ENCODE results near the gene OR4Q3. TPM values are rescaled to one million over a fixed set of nuclear protein-coding genes. Genes with fewer than 3 reads are reported as not detected.
"Not testable (repeated sequence)": the region's sequence is repeated elsewhere in the genome, so short reads cannot be mapped to it uniquely, and the experiment has no call there.

Gene OR4Q3
- not detected for total RNA-seq

DNA sequence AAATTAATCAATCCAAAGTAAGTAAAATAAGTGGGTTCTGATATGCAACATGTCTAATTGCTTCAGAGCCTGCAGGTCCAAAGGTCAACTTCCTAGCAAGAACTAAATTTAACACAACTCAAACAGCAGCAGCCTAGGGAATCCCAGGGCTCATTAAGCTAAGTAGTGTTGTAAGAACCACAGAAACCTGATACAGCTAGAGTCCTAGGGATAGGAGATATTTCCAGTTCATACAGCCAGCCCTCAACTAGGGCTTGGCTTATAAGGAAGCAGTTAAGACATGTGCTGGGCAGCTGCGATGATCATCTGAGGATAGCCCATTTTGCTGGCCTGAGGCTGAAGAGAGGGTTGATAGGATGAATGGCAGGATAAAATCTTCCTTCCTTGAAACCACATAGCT, at the start of gene OR4Q3:
TSS of gene OR4Q3 (plus strand) at position 316 of the 400 bp plus-strand sequence.
- H3K27me3 ChIP-seq (ENCODE audit: control insufficient read depth in 3 of 3, insufficient read depth in 3 of 3, low read length in 3 of 3) = no peaks in the 10 kb centered on the region
- peaks cover 0 to 7% (median 0%) of the 10 kb centered on the region in 3 donors for H3K9me3 ChIP-seq (ENCODE audit: control insufficient read depth in 3 of 3, low read length in 3 of 3)
- no peaks in the 10 kb centered on the region for H3K4me1 ChIP-seq (ENCODE audit: control insufficient read depth in 3 of 3, insufficient read depth in 3 of 3, low read length in 3 of 3)
- no peak within 1 kb of the TSS for H3K4me3 ChIP-seq (ENCODE audit: low read length in 3 of 3)
- H3K27ac ChIP-seq (ENCODE audit: low read depth, low read length) = no peak within 1 kb of the TSS
- H3K36me3 ChIP-seq (ENCODE audit: control insufficient read depth in 3 of 3, insufficient read depth in 3 of 3, low read length in 3 of 3) = no peaks in the 10 kb centered on the region
- H3K9ac ChIP-seq (ENCODE audit: low read depth in 1 of 3, low read length in 3 of 3) = no peak within 1 kb of the TSS

GRCh38 chr14:19729359-19729758, 14.0 kb upstream of the OR4Q3 start:
- Histone ChIP-seq H3K9ac (ENCODE audit: low read depth in 1 of 3, low read length in 3 of 3) (no peak overlapping the region), H3K4me3 (ENCODE audit: low read length in 3 of 3) (no peak overlapping the region), H3K27me3 (ENCODE audit: control insufficient read depth in 3 of 3, insufficient read depth in 3 of 3, low read length in 3 of 3) (no peaks in the 10 kb centered on the region), H3K9me3 (ENCODE audit: control insufficient read depth in 3 of 3, low read length in 3 of 3) (peaks cover 0 to 17% (median 7%) of the 10 kb centered on the region in 3 donors), H3K4me1 (ENCODE audit: control insufficient read depth in 3 of 3, insufficient read depth in 3 of 3, low read length in 3 of 3) (no peaks in the 10 kb centered on the region), H3K27ac (ENCODE audit: low read depth, low read length) (no peak overlapping the region), H3K36me3 (ENCODE audit: control insufficient read depth in 3 of 3, insufficient read depth in 3 of 3, low read length in 3 of 3) (no peaks in the 10 kb centered on the region)

DNA sequence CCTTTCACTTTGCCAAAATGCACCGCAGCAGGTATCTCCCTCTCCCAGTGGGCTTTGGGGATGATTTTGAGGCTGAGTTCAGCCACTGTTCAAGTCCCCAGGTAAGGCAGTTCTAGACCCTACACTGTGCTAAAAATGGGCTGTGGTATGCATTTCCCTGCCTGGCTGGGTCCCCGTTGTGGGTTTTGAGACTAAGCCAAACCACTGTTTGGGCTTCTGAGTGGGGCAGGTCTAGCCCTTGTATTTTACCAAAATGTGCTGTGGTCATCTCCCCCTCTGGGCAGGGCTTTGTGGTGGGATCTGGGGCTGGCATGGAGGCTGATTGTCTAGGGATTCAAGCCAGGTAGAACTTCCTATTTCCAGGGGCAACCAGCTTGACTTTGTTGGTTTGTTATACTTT, 13.6 kb upstream of the OR4Q3 start:
- H3K9ac ChIP-seq (ENCODE audit: low read depth in 1 of 3, low read length in 3 of 3) = no peak overlapping the region

DNA sequence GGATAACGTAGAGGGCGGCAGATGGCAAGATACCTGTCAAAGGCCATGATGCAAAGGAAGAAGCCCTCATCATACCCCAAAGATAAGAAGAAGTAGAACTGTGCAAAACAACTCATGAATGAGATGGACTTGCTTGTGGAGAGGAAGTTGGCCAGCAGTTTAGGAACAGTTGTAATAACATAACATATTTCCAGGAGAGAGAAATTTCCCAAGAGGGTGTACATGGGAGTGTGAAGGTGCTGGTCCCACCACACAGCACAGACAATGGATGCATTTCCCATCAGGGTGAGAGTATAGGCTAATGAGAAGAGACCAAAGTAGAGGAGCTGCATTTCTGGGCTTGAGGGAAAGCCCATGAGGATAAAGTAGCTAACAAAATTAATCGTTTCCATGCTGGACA, 9.5 kb upstream of the OR4Q3 start:
- not testable (repeated sequence) for H3K4me3 ChIP-seq (ENCODE audit: low read length in 3 of 3); H3K4me1 ChIP-seq (ENCODE audit: control insufficient read depth in 3 of 3, insufficient read depth in 3 of 3, low read length in 3 of 3); H3K9ac ChIP-seq (ENCODE audit: low read depth in 1 of 3, low read length in 3 of 3); H3K36me3 ChIP-seq (ENCODE audit: control insufficient read depth in 3 of 3, insufficient read depth in 3 of 3, low read length in 3 of 3); H3K27me3 ChIP-seq (ENCODE audit: control insufficient read depth in 3 of 3, insufficient read depth in 3 of 3, low read length in 3 of 3); H3K27ac ChIP-seq (ENCODE audit: low read depth, low read length)
- peaks cover 0 to 15% (median 7%) of the 10 kb centered on the region in 3 donors for H3K9me3 ChIP-seq (ENCODE audit: control insufficient read depth in 3 of 3, low read length in 3 of 3)

More for the DNA sequence above, 13.6 kb upstream of the OR4Q3 start:
- Histone ChIP-seq H3K4me1 (ENCODE audit: control insufficient read depth in 3 of 3, insufficient read depth in 3 of 3, low read length in 3 of 3) (no peaks in the 10 kb centered on the region), H3K4me3 (ENCODE audit: low read length in 3 of 3) (no peak overlapping the region), H3K27ac (ENCODE audit: low read depth, low read length) (no peak overlapping the region), H3K27me3 (ENCODE audit: control insufficient read depth in 3 of 3, insufficient read depth in 3 of 3, low read length in 3 of 3) (no peaks in the 10 kb centered on the region), H3K36me3 (ENCODE audit: control insufficient read depth in 3 of 3, insufficient read depth in 3 of 3, low read length in 3 of 3) (no peaks in the 10 kb centered on the region), H3K9me3 (ENCODE audit: control insufficient read depth in 3 of 3, low read length in 3 of 3) (peaks cover 0 to 17% (median 7%) of the 10 kb centered on the region in 3 donors)

GRCh38 chr14:19752316-19752715, 8.9 kb downstream of the OR4Q3 start:
- not testable (repeated sequence) for H3K4me1 ChIP-seq (ENCODE audit: control insufficient read depth in 3 of 3, insufficient read depth in 3 of 3, low read length in 3 of 3); H3K27me3 ChIP-seq (ENCODE audit: control insufficient read depth in 3 of 3, insufficient read depth in 3 of 3, low read length in 3 of 3); H3K36me3 ChIP-seq (ENCODE audit: control insufficient read depth in 3 of 3, insufficient read depth in 3 of 3, low read length in 3 of 3); H3K9ac ChIP-seq (ENCODE audit: low read depth in 1 of 3, low read length in 3 of 3); H3K9me3 ChIP-seq (ENCODE audit: control insufficient read depth in 3 of 3, low read length in 3 of 3); H3K27ac ChIP-seq (ENCODE audit: low read depth, low read length); H3K4me3 ChIP-seq (ENCODE audit: low read length in 3 of 3)

- no peaks in the 10 kb centered on the region for H3K4me1 ChIP-seq (ENCODE audit: control insufficient read depth in 3 of 3, insufficient read depth in 3 of 3, low read length in 3 of 3)
- no peak overlapping the region for H3K4me3 ChIP-seq (ENCODE audit: low read length in 3 of 3)
- H3K27me3 ChIP-seq (ENCODE audit: control insufficient read depth in 3 of 3, insufficient read depth in 3 of 3, low read length in 3 of 3) = no peaks in the 10 kb centered on the region
- no peak overlapping the region for H3K27ac ChIP-seq (ENCODE audit: low read depth, low read length)
- peaks cover 0 to 2% (median 0%) of the 10 kb centered on the region in 3 donors for H3K9me3 ChIP-seq (ENCODE audit: control insufficient read depth in 3 of 3, low read length in 3 of 3)
- no peaks in the 10 kb centered on the region for H3K36me3 ChIP-seq (ENCODE audit: control insufficient read depth in 3 of 3, insufficient read depth in 3 of 3, low read length in 3 of 3)
- no peak overlapping the region for H3K9ac ChIP-seq (ENCODE audit: low read depth in 1 of 3, low read length in 3 of 3)
Measured at GRCh38 chr14:19754172-19754571, 10.8 kb downstream of the OR4Q3 start.

GRCh38 chr14:19771491-19771890, 28.1 kb downstream of the OR4Q3 start:
- not testable (repeated sequence) for H3K4me1 ChIP-seq (ENCODE audit: control insufficient read depth in 3 of 3, insufficient read depth in 3 of 3, low read length in 3 of 3); H3K27me3 ChIP-seq (ENCODE audit: control insufficient read depth in 3 of 3, insufficient read depth in 3 of 3, low read length in 3 of 3); H3K27ac ChIP-seq (ENCODE audit: low read depth, low read length); H3K9me3 ChIP-seq (ENCODE audit: control insufficient read depth in 3 of 3, low read length in 3 of 3); H3K9ac ChIP-seq (ENCODE audit: low read depth in 1 of 3, low read length in 3 of 3); H3K36me3 ChIP-seq (ENCODE audit: control insufficient read depth in 3 of 3, insufficient read depth in 3 of 3, low read length in 3 of 3); H3K4me3 ChIP-seq (ENCODE audit: low read length in 3 of 3)

- no peak overlapping the region for H3K27ac ChIP-seq (ENCODE audit: low read depth, low read length)
- H3K4me1 ChIP-seq (ENCODE audit: control insufficient read depth in 3 of 3, insufficient read depth in 3 of 3, low read length in 3 of 3) = no peaks in the 10 kb centered on the region
- no peak overlapping the region for H3K4me3 ChIP-seq (ENCODE audit: low read length in 3 of 3)
- H3K36me3 ChIP-seq (ENCODE audit: control insufficient read depth in 3 of 3, insufficient read depth in 3 of 3, low read length in 3 of 3) = no peaks in the 10 kb centered on the region
- peaks cover 0 to 4% (median 3%) of the 10 kb centered on the region in 3 donors for H3K9me3 ChIP-seq (ENCODE audit: control insufficient read depth in 3 of 3, low read length in 3 of 3)
- H3K9ac ChIP-seq (ENCODE audit: low read depth in 1 of 3, low read length in 3 of 3) = no peak overlapping the region
- H3K27me3 ChIP-seq (ENCODE audit: control insufficient read depth in 3 of 3, insufficient read depth in 3 of 3, low read length in 3 of 3) = no peaks in the 10 kb centered on the region
Measured at GRCh38 chr14:19771895-19772430, 28.6 kb downstream of the OR4Q3 start.

DNA sequence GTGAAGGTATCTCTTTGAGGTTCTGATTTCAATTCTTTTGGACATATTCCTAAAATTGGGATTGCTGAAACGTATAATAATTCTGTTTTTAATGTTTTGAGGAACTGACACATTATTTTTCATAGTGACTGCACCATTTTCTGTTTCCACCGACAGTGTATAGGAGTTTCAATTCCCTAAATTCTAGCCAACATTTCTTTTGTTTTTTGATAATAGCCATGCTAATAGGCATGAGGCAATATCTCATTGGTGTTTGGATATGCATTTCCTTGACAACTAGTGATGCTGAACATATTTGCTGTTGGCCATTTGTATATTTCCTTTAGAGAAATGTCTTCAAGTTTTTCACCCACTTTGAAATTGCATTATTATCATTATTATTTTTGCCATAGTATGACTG, 29.1 kb downstream of the OR4Q3 start:
- not testable (repeated sequence) for H3K4me3 ChIP-seq (ENCODE audit: low read length in 3 of 3); H3K9ac ChIP-seq (ENCODE audit: low read depth in 1 of 3, low read length in 3 of 3); H3K27me3 ChIP-seq (ENCODE audit: control insufficient read depth in 3 of 3, insufficient read depth in 3 of 3, low read length in 3 of 3); H3K36me3 ChIP-seq (ENCODE audit: control insufficient read depth in 3 of 3, insufficient read depth in 3 of 3, low read length in 3 of 3); H3K9me3 ChIP-seq (ENCODE audit: control insufficient read depth in 3 of 3, low read length in 3 of 3); H3K27ac ChIP-seq (ENCODE audit: low read depth, low read length); H3K4me1 ChIP-seq (ENCODE audit: control insufficient read depth in 3 of 3, insufficient read depth in 3 of 3, low read length in 3 of 3)

DNA sequence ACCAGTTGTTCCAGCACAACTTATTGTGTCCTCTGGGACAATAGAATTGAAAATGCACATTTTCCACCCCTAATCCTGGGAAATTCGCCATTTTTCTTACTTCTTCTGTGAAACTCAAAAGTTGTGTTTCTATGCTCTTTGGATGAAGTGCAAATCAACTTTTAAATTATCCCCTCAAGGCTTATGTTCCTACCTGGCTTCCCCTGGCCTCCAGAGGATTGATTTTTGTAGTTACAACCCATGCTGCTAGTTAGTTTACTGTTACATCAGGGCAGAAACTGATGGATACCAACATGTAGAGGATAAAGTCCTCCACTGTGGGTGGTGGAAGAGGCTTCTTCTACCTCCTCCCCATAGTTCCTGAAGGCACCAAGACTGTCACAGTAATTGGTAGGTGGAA, 29.8 kb downstream of the OR4Q3 start, which contains the start of gene OR4M1:
TSS of gene OR4M1 (plus strand) at position 301 of the 400 bp plus-strand sequence. CDS start 6,819 bp downstream, outside the sequence.
- not testable (repeated sequence) for H3K4me1 ChIP-seq (ENCODE audit: control insufficient read depth in 3 of 3, insufficient read depth in 3 of 3, low read length in 3 of 3); H3K4me3 ChIP-seq (ENCODE audit: low read length in 3 of 3); H3K27me3 ChIP-seq (ENCODE audit: control insufficient read depth in 3 of 3, insufficient read depth in 3 of 3, low read length in 3 of 3); H3K9me3 ChIP-seq (ENCODE audit: control insufficient read depth in 3 of 3, low read length in 3 of 3); H3K27ac ChIP-seq (ENCODE audit: low read depth, low read length); H3K36me3 ChIP-seq (ENCODE audit: control insufficient read depth in 3 of 3, insufficient read depth in 3 of 3, low read length in 3 of 3); H3K9ac ChIP-seq (ENCODE audit: low read depth in 1 of 3, low read length in 3 of 3)

All from skeletal muscle tissue (tissue), 4 donors.